Tibial nerve (tissue), 4 donors: ENCODE data around the gene GALNT18. TPM values are rescaled to one million over a fixed set of nuclear protein-coding genes. Genes with fewer than 3 reads are reported as not detected.

Experiments
- DNase-seq, 2 donors: peaks; one replicate each; pipeline ENCODE4 v3.0.0-alpha.2; 2019; ENCODE audit warnings: low spot score in 2 of 2
- H3K27ac ChIP-seq, 4 donors: fragments of 200-600 bp; sonication (generic) in 3 of 4; one replicate each; pipeline ENCODE4 v1.5.1; 2017 to 2019; ENCODE audit warnings: mild to moderate bottlenecking in 1 of 4
- H3K27me3 ChIP-seq, 2 donors: fragments of 200-600 bp; sonication (generic) in 1 of 2; one replicate each; pipeline versions ENCODE4 v1.5.1 to v1.6.0; 2017 to 2019
- H3K36me3 ChIP-seq, 3 donors: fragments of 200-600 bp; sonication (generic); one replicate each; pipeline ENCODE4 v1.5.1; 2018 to 2019
- H3K4me1 ChIP-seq, 4 donors: fragments of 200-600 bp; sonication (generic) in 3 of 4; one replicate each; pipeline ENCODE4 v1.5.1; 2017 to 2019
- H3K4me3 ChIP-seq, 4 donors: fragments of 200-600 bp; sonication (generic) in 3 of 4; one replicate each; pipeline ENCODE4 v1.5.1; 2017 to 2019; ENCODE audit warnings: mild to moderate bottlenecking in 1 of 4, moderate library complexity in 1 of 4
- H3K9me3 ChIP-seq, 4 donors: fragments of 200-600 bp; sonication (generic) in 3 of 4; one replicate each; pipeline ENCODE4 v1.5.1; 2017 to 2019
- CTCF ChIP-seq, 5 experiments: fragments of 200-600 bp in 3 of 5; fragments of 450-650 bp in 2 of 5; sonication (generic) in 3 of 5; IDR thresholded peaks; one replicate each; pipeline ENCODE4 v1.5.1; 2016 to 2019; ENCODE audit warnings: antibody characterized with exemption in 5 of 5, mild to moderate bottlenecking in 3 of 5, moderate library complexity in 2 of 5
- EP300 ChIP-seq, 2 donors: sonication (generic); formaldehyde crosslinking; IDR thresholded peaks; one replicate each; pipeline ENCODE4 v1.6.1; 2017; ENCODE audit warnings: antibody characterized with exemption in 2 of 2, mild to moderate bottlenecking in 1 of 2
- POLR2A ChIP-seq, 2 donors: fragments of 450-650 bp; IDR thresholded peaks; one replicate each; pipeline ENCODE4 v1.6.1; 2017; ENCODE audit warnings: antibody characterized with exemption in 2 of 2, mild to moderate bottlenecking in 2 of 2, moderate library complexity in 2 of 2
- WGBS, 2 donors: methylation state at CpG; one replicate each; pipeline ENCODE4 v1.1.5; 2018; 5-methylcytosine and 5-hydroxymethylcytosine counted together
- total RNA-seq, 4 donors: library from RNA; depleted of rRNA; stranded (reverse); fragments of >200 nt; gene quantifications; one replicate each; pipeline ENCODE4 v1.1.0, GENCODE V29; 2016

Gene GALNT18
- total RNA-seq, 4 donors from 2014 or later = 11.3 to 32.4 (median 23.9) TPM

DNA sequence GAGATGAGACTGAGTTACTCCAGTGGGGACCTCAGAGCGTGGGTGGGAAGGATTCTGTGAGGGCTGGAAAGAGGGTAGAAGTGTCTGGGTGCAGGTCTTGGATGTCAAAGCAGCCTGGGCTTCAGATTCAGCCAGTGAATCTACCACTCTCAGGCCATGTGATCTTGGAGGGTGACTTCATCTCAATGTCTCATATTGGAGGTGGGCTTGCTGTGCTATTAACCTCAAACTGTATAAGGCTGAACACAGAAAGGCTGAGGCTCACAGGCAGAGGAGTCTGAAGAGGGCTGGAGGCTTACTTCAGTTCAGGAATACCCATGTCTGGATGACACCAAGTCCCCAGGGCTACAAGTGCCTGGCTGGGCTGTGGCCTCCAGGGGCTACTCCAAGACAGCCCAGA, 332.1 kb downstream of the GALNT18 start:
- DNase-seq = no peak
- Histone ChIP-seq H3K27me3 (no peaks in the 10 kb centered on the region), H3K4me1 (peaks cover 0 to 5% (median 0%) of the 10 kb centered on the region in 4 donors), H3K27ac (no peak overlapping the region), H3K9me3 (no peaks in the 10 kb centered on the region), H3K4me3 (no peak overlapping the region), H3K36me3 (peaks cover 0 to 28% (median 0%) of the 10 kb centered on the region in 3 donors)
- WGBS, 2 donors = 88 to 100% methylated on average over 1 of the region's 1 CpG
- TF ChIP-seq POLR2A (IDR thresholded peaks at IDR 0.05) = no peak
- TF ChIP-seq CTCF (IDR thresholded peaks at IDR 0.05) = no peak
- TF ChIP-seq EP300 (IDR thresholded peaks at IDR 0.05) = no peak

DNA sequence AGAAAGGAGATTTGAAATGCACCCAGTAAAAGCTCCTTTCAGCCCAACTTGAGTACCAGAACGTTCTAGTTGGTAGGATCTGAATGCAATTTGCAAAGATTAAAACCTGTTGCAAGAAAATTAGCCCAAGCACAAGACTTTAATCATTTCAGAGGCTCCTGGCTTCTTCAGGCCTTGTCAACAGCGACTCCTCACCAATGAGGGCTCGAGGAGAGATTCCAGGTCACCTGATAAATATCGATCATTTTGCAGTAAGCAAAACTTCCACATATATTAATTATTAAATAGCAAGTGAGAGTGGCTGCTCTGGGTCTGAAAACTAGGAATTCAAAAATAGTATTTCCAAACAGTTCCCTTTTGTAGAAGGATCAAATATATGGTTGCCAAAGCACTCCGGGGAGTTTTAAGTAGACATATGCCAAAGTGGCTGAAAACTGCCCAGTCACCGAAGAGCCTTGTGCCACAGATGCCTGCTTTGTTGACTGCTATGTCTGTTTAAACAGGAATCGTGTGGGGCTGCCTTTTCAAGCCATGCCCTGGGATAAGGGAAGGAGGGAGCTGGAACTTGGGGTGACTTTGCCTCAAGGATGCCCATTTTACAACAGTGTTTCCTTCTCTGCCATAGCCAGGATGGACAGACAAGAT, 332.7 kb downstream of the GALNT18 start:
- no peak for DNase-seq
- no peaks in the 10 kb centered on the region for H3K9me3 ChIP-seq
- H3K27ac ChIP-seq = no peak overlapping the region
- no peaks in the 10 kb centered on the region for H3K27me3 ChIP-seq
- peaks cover 0 to 5% (median 0%) of the 10 kb centered on the region in 4 donors for H3K4me1 ChIP-seq
- H3K36me3 ChIP-seq = peaks cover 0 to 28% (median 0%) of the 10 kb centered on the region in 3 donors
- H3K4me3 ChIP-seq = no peak overlapping the region
- WGBS, 2 donors = 79 to 87% methylated on average over 7 of the region's 7 CpGs
- TF ChIP-seq POLR2A (IDR thresholded peaks at IDR 0.05) = no peak
- TF ChIP-seq EP300 (IDR thresholded peaks at IDR 0.05) = no peak
- no peak for TF ChIP-seq CTCF (IDR thresholded peaks at IDR 0.05)

- no peak overlapping the region for H3K27ac ChIP-seq
- peaks cover 0 to 2% (median 0%) of the 10 kb centered on the region in 3 donors for H3K36me3 ChIP-seq
- 65 to 76% methylated on average over 4 of the region's 4 CpGs for WGBS, 2 donors
- no peak overlapping the region for H3K4me3 ChIP-seq
- TF ChIP-seq POLR2A (IDR thresholded peaks at IDR 0.05) (no peak), CTCF (IDR thresholded peaks at IDR 0.05) (no peak), EP300 (IDR thresholded peaks at IDR 0.05) (no peak)
- H3K4me1 ChIP-seq = peaks cover 0 to 5% (median 0%) of the 10 kb centered on the region in 4 donors
- H3K27me3 ChIP-seq = no peaks in the 10 kb centered on the region
- DNase-seq = no peak
- H3K9me3 ChIP-seq = no peaks in the 10 kb centered on the region
These were observed 337.3 kb downstream of the GALNT18 start for GRCh38 chr11:11284481-11284880.

DNA sequence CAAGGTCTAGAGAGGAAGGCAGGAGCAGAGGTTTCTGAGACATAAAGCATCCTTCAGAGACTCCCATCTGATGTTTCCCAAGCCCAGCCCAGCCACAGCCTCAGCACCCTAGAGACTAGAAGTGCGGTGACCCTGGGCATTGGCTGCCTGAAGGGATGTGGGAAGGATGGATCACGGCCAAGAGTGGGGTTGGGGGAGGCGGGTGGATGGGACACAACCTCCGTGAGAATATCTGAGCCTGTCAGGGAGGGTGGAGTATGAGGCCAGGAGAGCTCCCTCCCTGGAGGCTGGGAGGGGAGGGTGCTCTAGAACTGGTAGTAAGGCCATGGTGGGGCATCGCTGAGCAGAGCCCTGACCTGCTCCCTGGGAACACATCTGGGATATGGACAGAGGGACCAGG, 340.2 kb downstream of the GALNT18 start:
- Histone ChIP-seq H3K36me3 (no peaks in the 10 kb centered on the region), H3K27me3 (no peaks in the 10 kb centered on the region), H3K27ac (no peak overlapping the region), H3K4me3 (no peak overlapping the region), H3K4me1 (peaks cover 0 to 5% (median 0%) of the 10 kb centered on the region in 4 donors), H3K9me3 (no peaks in the 10 kb centered on the region)
- 65 to 73% methylated on average over 5 of the region's 5 CpGs for WGBS, 2 donors
- TF ChIP-seq EP300 (IDR thresholded peaks at IDR 0.05) = no peak
- TF ChIP-seq POLR2A (IDR thresholded peaks at IDR 0.05) = no peak
- TF ChIP-seq CTCF (IDR thresholded peaks at IDR 0.05) = no peak
- DNase-seq = no peak

DNA sequence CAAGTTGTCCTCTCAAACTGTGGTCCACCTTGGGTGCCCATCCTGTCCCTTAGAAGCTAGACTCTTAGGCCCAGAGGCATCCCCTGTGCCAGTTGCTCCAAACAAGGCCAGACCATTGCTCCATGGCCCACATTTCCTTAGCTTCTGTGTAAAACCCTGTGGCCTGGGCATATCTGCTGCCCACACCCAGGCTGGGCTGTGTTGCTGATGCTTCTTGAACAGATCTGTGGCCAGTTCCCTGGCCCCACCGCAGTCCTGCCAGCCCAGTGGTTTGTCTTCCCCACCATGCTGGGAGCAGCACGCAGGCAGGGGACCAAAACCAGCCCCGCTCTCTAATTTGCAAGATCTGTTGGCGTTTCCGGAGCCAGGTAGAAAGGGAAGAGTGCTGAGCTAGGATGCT, 341.0 kb downstream of the GALNT18 start:
- TF ChIP-seq CTCF (IDR thresholded peaks at IDR 0.05) (no peak), POLR2A (IDR thresholded peaks at IDR 0.05) (no peak), EP300 (IDR thresholded peaks at IDR 0.05) (no peak)
- Histone ChIP-seq H3K9me3 (no peaks in the 10 kb centered on the region), H3K27me3 (no peaks in the 10 kb centered on the region), H3K36me3 (no peaks in the 10 kb centered on the region), H3K27ac (no peak overlapping the region), H3K4me3 (no peak overlapping the region), H3K4me1 (peaks cover 0 to 5% (median 0%) of the 10 kb centered on the region in 4 donors)
- DNase-seq = no peak
- 84 to 97% methylated on average over 5 of the region's 5 CpGs for WGBS, 2 donors
